ENCODE data around the gene CPNE2. TPM values are rescaled to one million over a fixed set of nuclear protein-coding genes. Genes with fewer than 3 reads are reported as not detected.

The CPNE2 gene
- total RNA-seq, 1 donor from 2014 or later, result 6.4 TPM

- H3K27ac Mint-ChIP-seq, result no peak overlapping the region
- H3K4me1 Mint-ChIP-seq, result peaks cover 6% of the 10 kb centered on the region
- no peaks in the 10 kb centered on the region for H3K9me3 Mint-ChIP-seq
- H3K36me3 Mint-ChIP-seq (ENCODE audit: low read depth), result peaks cover 25% of the 10 kb centered on the region
- no peaks in the 10 kb centered on the region for H3K27me3 Mint-ChIP-seq
- no peak overlapping the region for H3K4me3 Mint-ChIP-seq
- intact Hi-C loops (cut with micrococcal nuclease), result loop anchor here (5.0 kb wide), 1 partner anchor 166 kb away; the partner anchor contains the start of gene ARL2BP
- DNase-seq, result no peak
These were observed 10.6 kb upstream of the CPNE2 start for GRCh38 chr16:57081744-57082143.

- H3K4me3 Mint-ChIP-seq, result no peak overlapping the region
- no peak for DNase-seq
- intact Hi-C loops (cut with micrococcal nuclease), result loop anchor here (5.0 kb wide), 1 partner anchor 165 kb away; the partner anchor contains the start of gene ARL2BP
- peaks cover 6% of the 10 kb centered on the region for H3K4me1 Mint-ChIP-seq
- H3K9me3 Mint-ChIP-seq, result no peaks in the 10 kb centered on the region
- no peak overlapping the region for H3K27ac Mint-ChIP-seq
- H3K36me3 Mint-ChIP-seq (ENCODE audit: low read depth), result peaks cover 20% of the 10 kb centered on the region
- no peaks in the 10 kb centered on the region for H3K27me3 Mint-ChIP-seq
These were observed 9.7 kb upstream of the CPNE2 start for GRCh38 chr16:57082664-57083063.

DNA sequence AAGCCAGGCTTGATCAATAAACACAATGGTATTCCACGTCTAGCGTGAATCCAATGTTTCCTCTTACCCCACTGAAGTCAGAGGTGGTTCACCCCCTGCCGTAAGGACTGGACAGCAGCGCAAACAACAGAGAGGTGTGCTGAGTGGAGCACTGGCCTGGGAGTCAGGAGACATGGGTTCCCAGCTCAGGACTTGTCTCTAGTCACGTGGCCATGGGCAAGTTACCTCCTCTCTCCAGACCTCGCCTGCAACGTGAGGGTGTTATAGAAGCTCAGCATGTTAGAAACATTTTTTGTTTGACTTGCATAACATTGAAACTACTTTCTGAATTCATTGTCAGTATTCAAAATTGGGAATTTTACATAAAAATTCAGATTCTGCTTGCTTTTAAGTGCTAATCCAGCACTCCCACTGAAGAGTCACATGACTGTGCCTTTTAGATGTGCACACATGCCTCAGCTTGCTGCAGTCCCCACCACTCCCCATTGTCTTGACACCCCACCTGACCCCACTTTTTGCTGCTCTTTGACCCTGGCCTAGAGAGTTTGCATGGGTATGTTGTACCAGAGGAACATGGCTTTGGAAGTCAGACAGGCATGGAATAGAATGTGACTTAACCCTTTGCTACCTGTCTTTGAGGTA is 8.8 kb upstream of the CPNE2 start:
- Mint-ChIP-seq H3K4me3 (no peak overlapping the region), H3K36me3 (ENCODE audit: low read depth) (peaks cover 20% of the 10 kb centered on the region), H3K27ac (peak overlapping the region; percentile 10), H3K9me3 (no peaks in the 10 kb centered on the region), H3K4me1 (peaks cover 6% of the 10 kb centered on the region), H3K27me3 (no peaks in the 10 kb centered on the region)
- intact Hi-C loops (cut with micrococcal nuclease), result loop anchor here (1.0 to 5.0 kb wide), 3 partner anchors 85 to 217 kb away; partner anchors contain the start of gene ARL2BP
- no peak for DNase-seq

DNA sequence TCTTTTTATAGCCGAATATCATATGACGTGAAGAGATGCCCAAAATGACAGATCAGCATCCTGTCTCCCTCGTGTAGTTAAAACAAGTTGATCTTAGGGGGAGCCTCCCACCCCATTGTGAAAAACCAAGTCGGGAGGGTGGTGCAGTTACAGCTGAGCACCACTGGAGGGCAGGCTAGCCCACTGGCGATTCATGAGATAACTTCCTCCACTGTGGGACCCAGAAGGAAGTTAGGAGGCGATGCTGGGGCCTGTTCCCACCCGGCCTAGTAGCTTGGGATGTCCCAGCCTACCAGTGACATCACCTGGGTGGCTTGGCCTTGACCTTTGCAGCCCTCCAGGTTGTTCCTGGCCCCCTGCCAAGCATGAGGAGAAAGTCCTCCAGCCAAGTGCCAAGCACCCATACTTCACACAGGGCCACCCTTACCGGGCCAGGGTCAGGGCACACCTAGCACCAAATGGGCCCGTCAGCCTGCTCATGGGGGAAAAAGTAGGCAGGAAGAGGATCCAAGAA is 8.1 kb upstream of the CPNE2 start:
- intact Hi-C loops (cut with micrococcal nuclease), result loop anchor here (1.0 to 5.0 kb wide), 3 partner anchors 84 to 216 kb away; partner anchors contain the start of gene ARL2BP
- peak overlapping the region; percentile 10 for H3K27ac Mint-ChIP-seq
- no peaks in the 10 kb centered on the region for H3K27me3 Mint-ChIP-seq
- H3K36me3 Mint-ChIP-seq (ENCODE audit: low read depth), result peaks cover 19% of the 10 kb centered on the region
- H3K4me1 Mint-ChIP-seq, result peaks cover 6% of the 10 kb centered on the region
- H3K9me3 Mint-ChIP-seq, result no peaks in the 10 kb centered on the region
- no peak overlapping the region for H3K4me3 Mint-ChIP-seq
- peak; percentile 92 for DNase-seq

DNA sequence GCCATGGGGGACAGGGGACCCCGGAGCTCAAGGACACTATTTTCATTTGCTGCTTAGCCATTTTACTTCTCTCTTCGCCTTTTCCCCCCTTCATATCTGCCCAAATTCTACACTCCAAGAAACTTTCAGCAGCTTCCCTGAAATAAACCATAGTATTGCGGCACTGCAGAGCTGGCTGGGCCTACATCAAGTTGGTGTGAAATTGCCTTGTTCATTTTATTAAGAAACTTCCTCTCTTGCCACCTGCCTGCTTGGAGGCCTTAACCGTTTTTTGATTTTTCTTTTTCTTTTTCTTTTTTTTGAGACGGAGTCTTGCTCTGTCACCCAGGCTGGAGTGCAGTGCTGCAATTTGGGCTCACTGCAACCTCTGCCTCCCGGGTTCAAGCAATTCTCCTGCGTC is 7.4 kb upstream of the CPNE2 start:
- Mint-ChIP-seq H3K27ac (no peak overlapping the region), H3K27me3 (no peaks in the 10 kb centered on the region), H3K9me3 (no peaks in the 10 kb centered on the region), H3K4me1 (peaks cover 4% of the 10 kb centered on the region), H3K4me3 (no peak overlapping the region), H3K36me3 (ENCODE audit: low read depth) (peaks cover 13% of the 10 kb centered on the region)
- DNase-seq, result no peak
- intact Hi-C loops (cut with micrococcal nuclease), result loop anchor here (1.0 to 5.0 kb wide), 3 partner anchors 83 to 215 kb away; partner anchors contain the start of gene ARL2BP

GRCh38 chr16:57087003-57087402 is 5.4 kb upstream of the CPNE2 start:
- Mint-ChIP-seq H3K4me3 (no peak overlapping the region), H3K27me3 (peaks cover 19% of the 10 kb centered on the region), H3K9me3 (no peaks in the 10 kb centered on the region), H3K36me3 (ENCODE audit: low read depth) (peaks cover 6% of the 10 kb centered on the region), H3K4me1 (peaks cover 7% of the 10 kb centered on the region), H3K27ac (no peak overlapping the region)
- DNase-seq, result no peak
- intact Hi-C loops (cut with micrococcal nuclease), result no loop called here

DNA sequence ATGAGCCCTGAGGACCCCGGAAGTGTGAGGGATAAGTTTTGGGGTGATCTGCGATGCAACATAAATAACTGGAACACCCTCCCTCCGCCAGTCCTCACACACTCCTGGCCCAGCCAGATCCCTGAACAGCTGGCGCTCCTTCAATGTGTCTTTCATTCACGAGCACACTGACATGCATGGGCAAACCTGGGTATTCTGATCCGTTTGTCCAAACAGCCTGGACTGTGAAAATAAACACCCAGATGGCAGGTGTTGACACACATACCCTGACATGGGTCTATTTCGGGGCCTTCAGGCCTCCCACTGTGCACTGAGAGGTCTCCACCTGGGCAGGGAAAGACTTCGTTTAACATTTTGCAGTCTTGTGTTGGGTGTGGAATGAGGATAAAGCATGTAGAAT is 3.0 kb upstream of the CPNE2 start:
- no peak for DNase-seq
- Mint-ChIP-seq H3K27ac (no peak overlapping the region), H3K4me3 (no peak overlapping the region), H3K9me3 (no peaks in the 10 kb centered on the region), H3K4me1 (peaks cover 9% of the 10 kb centered on the region), H3K27me3 (peaks cover 24% of the 10 kb centered on the region), H3K36me3 (ENCODE audit: low read depth) (no peaks in the 10 kb centered on the region)
- intact Hi-C loops (cut with micrococcal nuclease), result no loop called here

DNA sequence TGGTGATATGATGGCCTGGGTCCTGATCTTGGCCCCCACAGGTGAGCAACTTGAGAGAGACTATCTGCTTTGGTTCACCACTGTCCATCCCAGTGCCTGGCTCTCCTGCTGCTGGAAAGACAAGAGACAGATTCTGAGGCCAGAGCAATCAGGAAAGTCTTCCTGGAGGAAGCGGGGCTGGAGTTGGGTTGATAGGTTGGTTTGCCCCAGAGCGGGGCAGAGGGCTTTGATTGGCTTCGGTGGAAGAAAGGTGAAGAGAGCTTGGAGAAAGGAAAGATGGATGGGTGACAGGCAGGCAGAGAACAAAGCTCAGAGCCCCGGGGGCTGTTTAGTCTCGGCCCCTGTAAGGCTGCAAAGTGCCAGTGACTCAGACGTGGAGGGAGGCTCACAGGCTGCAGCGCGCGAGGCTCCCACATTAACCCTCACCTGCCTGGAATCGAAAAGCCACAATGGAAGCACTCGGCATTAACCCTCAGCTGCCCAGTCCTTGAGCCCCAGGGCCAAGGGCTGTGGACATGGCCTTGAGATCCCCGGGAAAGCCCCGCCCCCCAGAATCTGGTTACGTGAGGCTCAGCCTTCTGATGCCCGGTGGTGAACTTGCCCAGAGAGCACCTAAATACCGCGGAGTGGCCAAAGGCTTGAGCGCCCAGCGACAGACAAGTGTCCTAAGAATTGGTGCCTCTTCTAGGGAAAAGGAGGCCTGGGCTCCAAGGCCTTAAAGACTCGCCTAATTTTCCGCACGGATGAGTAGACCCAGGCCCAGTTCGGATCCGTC is 996 bp upstream of the CPNE2 start:
- Mint-ChIP-seq H3K9me3 (no peaks in the 10 kb centered on the region), H3K4me3 (peak overlapping the region; percentile 53), H3K36me3 (ENCODE audit: low read depth) (no peaks in the 10 kb centered on the region), H3K27ac (peak overlapping the region; percentile 30), H3K4me1 (peaks cover 9% of the 10 kb centered on the region), H3K27me3 (peaks cover 24% of the 10 kb centered on the region)
- intact Hi-C loops (cut with micrococcal nuclease), result loop anchor here (5.0 kb wide), 1 partner anchor 36 kb away; no protein-coding TSS in a partner anchor
- no peak for DNase-seq

GRCh38 chr16:57092786-57093411 is 516 bp downstream of the CPNE2 start:
- DNase-seq, result peak; percentile 87
- no peaks in the 10 kb centered on the region for H3K36me3 Mint-ChIP-seq (ENCODE audit: low read depth)
- peak overlapping the region; percentile 84 for H3K4me3 Mint-ChIP-seq
- intact Hi-C loops (cut with micrococcal nuclease), result loop anchor here (5.0 kb wide), 1 partner anchor 34 kb away; no protein-coding TSS in a partner anchor
- peaks cover 24% of the 10 kb centered on the region for H3K27me3 Mint-ChIP-seq
- no peaks in the 10 kb centered on the region for H3K9me3 Mint-ChIP-seq
- peak overlapping the region; percentile 73 for H3K27ac Mint-ChIP-seq
- peaks cover 13% of the 10 kb centered on the region for H3K4me1 Mint-ChIP-seq

GRCh38 chr16:57093666-57094564 is 1.5 kb downstream of the CPNE2 start:
- no peak for DNase-seq
- H3K9me3 Mint-ChIP-seq, result no peaks in the 10 kb centered on the region
- peak overlapping the region; percentile 84 for H3K4me3 Mint-ChIP-seq
- intact Hi-C loops (cut with micrococcal nuclease), result loop anchor here (5.0 kb wide), 1 partner anchor 33 kb away; no protein-coding TSS in a partner anchor
- peaks cover 24% of the 10 kb centered on the region for H3K27me3 Mint-ChIP-seq
- peaks cover 13% of the 10 kb centered on the region for H3K4me1 Mint-ChIP-seq
- H3K27ac Mint-ChIP-seq, result peak overlapping the region; percentile 73
- no peaks in the 10 kb centered on the region for H3K36me3 Mint-ChIP-seq (ENCODE audit: low read depth)

DNA sequence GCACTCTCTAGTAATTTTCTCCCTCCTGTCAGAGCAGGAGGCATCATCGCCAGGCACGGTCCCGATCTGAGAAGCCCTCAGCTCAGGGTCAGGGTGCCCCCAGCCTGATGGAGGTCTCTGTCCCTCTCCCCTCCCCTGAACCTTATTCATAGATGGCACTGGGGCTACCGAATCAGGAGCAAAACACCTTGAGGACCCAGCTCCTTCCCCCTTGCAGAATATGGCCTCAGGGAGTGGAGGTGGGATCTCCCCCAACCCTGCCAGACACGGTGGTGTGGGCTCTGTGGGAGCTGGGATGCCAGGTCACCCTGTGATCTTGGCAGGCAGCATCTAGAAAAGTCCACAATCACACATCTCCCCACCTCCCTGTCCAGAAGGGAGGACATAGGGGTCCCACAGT is 2.5 kb downstream of the CPNE2 start:
- Mint-ChIP-seq H3K36me3 (ENCODE audit: low read depth) (no peaks in the 10 kb centered on the region), H3K4me3 (no peak overlapping the region), H3K4me1 (peaks cover 13% of the 10 kb centered on the region), H3K9me3 (no peaks in the 10 kb centered on the region), H3K27me3 (peaks cover 24% of the 10 kb centered on the region), H3K27ac (no peak overlapping the region)
- intact Hi-C loops (cut with micrococcal nuclease), result loop anchor here (5.0 kb wide), 1 partner anchor 32 kb away; no protein-coding TSS in a partner anchor
- DNase-seq, result no peak

DNA sequence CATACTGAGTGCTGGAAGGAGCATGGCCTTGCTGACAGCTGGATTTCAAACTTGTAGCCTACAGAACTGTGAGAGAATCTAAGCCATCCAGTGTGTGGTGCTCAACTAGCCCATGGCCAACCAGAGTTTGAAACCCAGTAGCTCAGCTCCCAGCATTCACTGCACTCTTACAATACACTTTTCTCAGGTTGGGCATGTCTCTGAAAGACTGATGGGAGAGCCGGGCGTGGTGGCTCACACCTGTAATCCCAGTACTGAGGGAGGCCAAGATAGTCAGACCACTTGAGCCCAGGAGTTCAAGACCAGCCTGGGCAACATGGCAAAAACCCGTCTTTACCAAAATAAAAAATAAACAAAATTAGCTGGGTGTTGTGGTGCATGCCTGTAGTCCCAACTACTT is 3.8 kb downstream of the CPNE2 start:
- DNase-seq, result no peak
- H3K4me1 Mint-ChIP-seq, result peaks cover 16% of the 10 kb centered on the region
- no peak overlapping the region for H3K4me3 Mint-ChIP-seq
- H3K27me3 Mint-ChIP-seq, result peaks cover 12% of the 10 kb centered on the region
- no peaks in the 10 kb centered on the region for H3K36me3 Mint-ChIP-seq (ENCODE audit: low read depth)
- intact Hi-C loops (cut with micrococcal nuclease), result no loop called here
- no peaks in the 10 kb centered on the region for H3K9me3 Mint-ChIP-seq
- no peak overlapping the region for H3K27ac Mint-ChIP-seq

DNA sequence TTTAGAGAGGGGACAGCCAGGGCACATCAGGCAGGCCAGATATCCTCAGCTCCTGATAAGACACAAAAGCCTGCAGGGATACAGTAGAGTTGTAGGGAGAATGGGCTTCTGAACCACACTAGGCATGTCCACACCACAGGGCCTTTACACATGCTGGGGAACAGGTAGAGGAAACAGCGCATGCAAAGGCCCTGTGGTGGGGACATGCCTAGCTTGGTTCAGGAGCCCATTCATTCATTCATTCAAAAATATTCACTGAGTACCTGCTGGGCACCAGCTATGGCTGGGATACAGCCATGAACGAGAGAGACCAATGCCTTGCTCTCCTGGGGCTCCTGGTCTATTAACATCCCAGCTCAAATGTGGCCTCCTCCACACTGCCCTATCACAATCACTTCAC is 4.4 kb downstream of the CPNE2 start:
- H3K27ac Mint-ChIP-seq, result no peak overlapping the region

More for the DNA sequence above, 4.4 kb downstream of the CPNE2 start:
- DNase-seq, result no peak
- no peak overlapping the region for H3K4me3 Mint-ChIP-seq
- H3K36me3 Mint-ChIP-seq (ENCODE audit: low read depth), result no peaks in the 10 kb centered on the region
- peaks cover 6% of the 10 kb centered on the region for H3K27me3 Mint-ChIP-seq
- H3K9me3 Mint-ChIP-seq, result no peaks in the 10 kb centered on the region
- H3K4me1 Mint-ChIP-seq, result peaks cover 14% of the 10 kb centered on the region
- intact Hi-C loops (cut with micrococcal nuclease), result no loop called here
